ENCODE data around the gene TF.

Gene TF

GRCh38 chr3:133757701-133758567 is 11.7 kb downstream of the TF start:
- CTCF ChIA-PET: interaction anchor here (0.6 kb wide), 1 partner anchor 64 kb away, joined by 3 read pairs; no protein-coding TSS in a partner anchor
- TF ChIP-seq CTCF (conservative IDR thresholded peaks at IDR 0.05; ENCODE audit: low read depth): no peak
- no peak overlapping the region for H3K27ac ChIP-seq
- DNase-seq (ENCODE audit: low spot score): no peak
- POLR2A ChIA-PET (ENCODE audit: low non-redundant PET): no interaction called here

GRCh38 chr3:133758568-133758928 is 12.4 kb downstream of the TF start:
- no peak for TF ChIP-seq CTCF (conservative IDR thresholded peaks at IDR 0.05; ENCODE audit: low read depth)
- CTCF ChIA-PET: no interaction called here
- no peak overlapping the region for H3K27ac ChIP-seq
- DNase-seq (ENCODE audit: low spot score): no peak
- POLR2A ChIA-PET (ENCODE audit: low non-redundant PET): no interaction called here

GRCh38 chr3:133758964-133759739 is 13.0 kb downstream of the TF start:
- DNase-seq (ENCODE audit: low spot score): no peak
- ChIA-PET POLR2A (ENCODE audit: low non-redundant PET) (no interaction called here), CTCF (interaction anchor here (0.6 kb wide), 1 partner anchor 192 kb away, joined by 4 read pairs; no protein-coding TSS in a partner anchor)
- no peak for TF ChIP-seq CTCF (conservative IDR thresholded peaks at IDR 0.05; ENCODE audit: low read depth)
- no peak overlapping the region for H3K27ac ChIP-seq

GRCh38 chr3:133759740-133760305 is 13.6 kb downstream of the TF start:
- no peak for TF ChIP-seq CTCF (conservative IDR thresholded peaks at IDR 0.05; ENCODE audit: low read depth)
- no peak overlapping the region for H3K27ac ChIP-seq
- POLR2A ChIA-PET (ENCODE audit: low non-redundant PET): no interaction called here
- CTCF ChIA-PET: no interaction called here
- DNase-seq (ENCODE audit: low spot score): no peak

- no peak overlapping the region for H3K27ac ChIP-seq
- no peak for DNase-seq (ENCODE audit: low spot score)
- ChIA-PET CTCF (no interaction called here), POLR2A (ENCODE audit: low non-redundant PET) (no interaction called here)
- TF ChIP-seq CTCF (conservative IDR thresholded peaks at IDR 0.05; ENCODE audit: low read depth): no peak
Observed at GRCh38 chr3:133760916-133761315, 14.7 kb downstream of the TF start.

- ChIA-PET CTCF (no interaction called here), POLR2A (ENCODE audit: low non-redundant PET) (no interaction called here)
- DNase-seq (ENCODE audit: low spot score): no peak
- no peak overlapping the region for H3K27ac ChIP-seq
- TF ChIP-seq CTCF (conservative IDR thresholded peaks at IDR 0.05; ENCODE audit: low read depth): no peak
Observed at GRCh38 chr3:133761605-133762484, 15.7 kb downstream of the TF start.
